Limb (tissue), 2 donors: Measurements from ENCODE around the gene DNAJA2.
A peak's percentile ranks its signal among the peaks of the same experiment; 100 is the strongest.
"Not testable (repeated sequence)": the region's sequence is repeated elsewhere in the genome, so short reads cannot be mapped to it uniquely, and the experiment has no call there.

Source experiments
- DNase-seq, 2 donors: peaks; one replicate each; pipeline ENCODE4 v3.0.0-alpha.2; 2016; ENCODE audit errors: extremely low spot score in 2 of 2

The DNAJA2 gene

DNA sequence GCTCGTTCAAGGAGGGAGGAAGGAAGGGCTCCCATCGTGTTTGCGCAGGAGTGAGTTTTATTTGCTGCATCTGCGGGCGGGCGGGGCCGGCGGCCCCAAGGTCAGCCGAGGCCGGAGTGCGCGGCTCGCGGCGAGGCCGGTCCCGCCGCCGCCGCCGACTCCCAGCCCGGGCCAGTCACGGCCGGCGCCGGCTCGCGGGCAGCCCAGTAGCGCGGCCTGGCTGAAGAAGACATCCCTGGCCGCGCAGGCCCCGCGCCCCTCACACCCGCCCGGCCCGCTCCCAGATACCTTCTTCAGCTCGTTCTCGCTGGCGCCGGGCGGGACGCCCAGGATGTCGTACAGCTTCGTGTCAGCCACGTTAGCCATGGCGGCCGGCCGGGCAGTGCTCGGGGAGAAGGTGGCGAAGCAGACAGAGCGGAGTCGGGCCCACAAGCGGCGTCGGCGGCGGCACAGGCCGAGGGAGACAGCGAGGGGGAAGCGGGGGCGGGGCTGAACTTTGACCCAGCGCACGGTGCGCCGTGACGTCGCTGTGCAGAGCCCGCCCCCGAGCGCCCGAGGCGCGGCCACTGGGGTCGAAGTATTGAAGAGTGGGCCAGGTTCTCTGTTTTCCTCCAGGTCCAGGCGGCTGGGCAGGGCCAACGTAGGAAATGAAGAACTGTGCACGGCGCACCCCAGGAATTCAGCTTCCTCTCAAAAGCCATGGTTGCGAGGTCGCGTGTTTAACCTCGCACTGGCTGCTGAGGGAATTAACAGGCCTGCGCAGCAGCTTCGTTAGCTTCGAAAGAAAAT, at the start of gene DNAJA2:
DNAJA2 (minus strand) TSS at position 468 of the 789 bp plus-strand sequence; CDS start at position 366, 102 bp downstream.
- peak; percentile 92 to 96 for DNase-seq

DNA sequence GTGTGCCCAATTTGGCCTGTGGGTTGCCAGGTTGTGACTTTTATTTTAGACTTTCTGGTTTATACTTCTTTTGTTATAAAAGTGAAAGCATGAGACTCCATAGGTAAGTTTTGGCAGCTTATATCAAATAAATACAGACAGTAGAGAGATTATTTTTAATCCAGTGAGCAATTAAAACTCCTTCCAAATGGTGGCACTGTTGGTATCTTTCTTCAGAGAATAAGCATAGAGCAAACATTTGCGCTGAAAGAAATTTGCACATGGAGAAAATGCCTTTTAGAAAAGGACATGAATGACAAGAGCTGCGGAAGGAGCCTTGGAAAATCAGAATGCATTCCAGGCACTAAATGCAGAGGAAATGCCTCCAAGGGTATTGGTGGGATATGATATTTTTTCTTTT, 46.1 kb upstream of the DNAJA2 start:
- DNase-seq: no peak

DNA sequence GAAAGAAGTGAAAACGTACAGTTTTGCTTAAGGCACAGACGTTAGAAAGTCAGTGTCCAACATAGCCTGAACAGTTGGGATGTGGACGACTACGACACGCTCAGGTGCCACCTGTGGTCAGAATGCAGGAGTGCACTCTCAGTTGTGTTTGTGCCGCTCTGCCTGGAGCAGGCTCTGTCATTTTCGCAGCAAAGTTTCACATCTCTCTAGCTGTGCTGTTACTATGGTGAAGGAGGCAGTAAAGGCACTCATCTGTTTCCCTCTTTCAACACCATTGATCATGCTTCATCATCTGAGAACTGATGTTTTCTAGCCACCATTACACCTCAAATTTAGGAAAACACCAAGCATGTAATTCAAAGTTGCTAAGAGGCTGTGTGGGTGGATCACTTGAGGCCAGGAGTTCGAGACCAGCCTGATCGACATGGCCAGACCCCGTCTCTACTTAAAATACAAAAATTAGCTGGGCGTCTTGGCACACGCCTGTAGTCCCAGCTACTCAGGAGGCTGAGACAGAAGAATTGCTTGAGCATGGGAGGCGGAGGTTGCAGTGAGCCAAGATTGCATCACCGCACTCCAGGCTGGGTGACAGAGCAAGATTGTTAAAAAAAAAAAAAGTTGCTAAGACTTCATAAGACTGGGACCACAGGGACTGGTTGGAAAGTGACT, 44.9 kb upstream of the DNAJA2 start:
- no peak for DNase-seq

DNA sequence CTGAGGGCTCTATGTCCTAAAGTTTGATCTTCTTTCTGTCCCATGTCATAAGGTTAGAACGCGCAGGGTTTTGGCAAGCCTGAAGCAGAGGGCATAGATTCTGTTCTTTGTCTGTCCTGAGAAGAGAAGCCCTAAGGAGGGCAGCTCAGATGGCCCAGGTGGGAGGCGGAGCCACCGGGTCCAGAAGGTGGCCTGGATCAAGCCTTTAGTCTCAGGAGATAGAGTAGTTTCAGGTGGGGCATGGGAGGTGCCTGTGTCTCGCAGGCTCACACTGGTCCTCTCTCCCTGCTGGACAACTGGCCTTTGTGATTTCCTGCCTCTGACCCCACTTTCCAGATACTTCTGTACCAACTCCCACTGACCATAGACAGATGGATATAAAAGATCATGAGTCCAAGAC, 44.2 kb upstream of the DNAJA2 start:
- no peak for DNase-seq

- no peak for DNase-seq
Measured at GRCh38 chr16:47016700-47017133, 43.2 kb upstream of the DNAJA2 start.

DNA sequence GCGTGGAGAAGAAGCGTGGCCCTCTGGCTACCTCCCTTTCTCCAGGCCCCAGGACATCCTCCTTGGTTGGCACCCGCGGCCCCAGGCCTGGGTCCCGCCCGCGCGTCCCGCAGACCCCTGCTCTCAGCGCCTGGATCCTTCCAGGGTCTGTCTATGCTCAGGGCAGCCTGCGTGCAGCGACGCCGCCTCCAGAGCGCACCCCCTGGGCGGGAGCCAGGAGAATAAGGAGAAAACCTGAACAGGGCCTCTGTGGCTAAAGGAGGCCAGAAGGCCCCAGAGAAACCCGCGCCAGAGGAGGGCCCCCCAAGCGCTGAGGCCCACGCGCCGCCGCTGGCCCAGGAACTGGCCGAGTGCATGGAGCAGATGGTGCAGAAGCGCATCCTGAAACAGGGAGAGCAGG, 40.4 kb upstream of the DNAJA2 start:
- DNase-seq: no peak

DNA sequence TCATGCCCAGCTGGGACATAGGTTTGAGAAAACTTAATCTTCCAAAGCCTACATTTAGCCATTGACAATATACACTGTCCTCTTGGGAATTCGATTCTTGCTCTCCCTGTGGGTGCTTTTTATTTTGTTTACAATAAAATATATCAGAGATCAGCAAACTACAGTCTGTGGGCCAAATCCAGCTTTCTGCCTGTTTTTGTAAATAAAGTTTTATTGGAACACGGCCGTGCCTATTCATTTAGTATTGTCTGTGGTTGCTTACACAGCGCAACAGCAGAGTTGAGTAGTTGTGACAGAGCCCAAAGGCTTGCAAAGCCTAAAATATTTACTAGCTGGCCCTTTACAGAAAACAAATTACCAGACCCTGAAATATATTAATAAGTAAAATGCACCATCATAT, 39.7 kb upstream of the DNAJA2 start:
- no peak for DNase-seq

DNA sequence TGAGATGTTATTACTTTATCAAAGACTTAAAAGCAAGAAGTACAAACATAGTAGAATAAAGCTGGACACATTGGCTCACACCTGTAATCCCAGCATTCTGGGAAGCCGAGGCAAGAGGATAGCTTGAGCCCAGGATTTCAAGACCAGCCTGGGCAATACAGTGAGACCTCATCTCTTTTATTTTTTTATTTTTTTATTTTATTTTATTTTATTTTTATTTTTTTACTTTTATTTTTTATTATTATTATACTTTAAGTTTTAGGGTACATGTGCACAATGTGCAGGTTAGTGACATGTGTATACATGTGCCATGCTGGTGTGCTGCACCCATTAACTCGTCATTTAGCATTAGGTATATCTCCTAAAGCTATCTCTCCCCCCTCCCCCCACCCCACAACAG, 37.3 kb upstream of the DNAJA2 start:
- not testable (repeated sequence) for DNase-seq

GRCh38 chr16:47008612-47009011, 35.1 kb upstream of the DNAJA2 start:
- DNase-seq: no peak

DNA sequence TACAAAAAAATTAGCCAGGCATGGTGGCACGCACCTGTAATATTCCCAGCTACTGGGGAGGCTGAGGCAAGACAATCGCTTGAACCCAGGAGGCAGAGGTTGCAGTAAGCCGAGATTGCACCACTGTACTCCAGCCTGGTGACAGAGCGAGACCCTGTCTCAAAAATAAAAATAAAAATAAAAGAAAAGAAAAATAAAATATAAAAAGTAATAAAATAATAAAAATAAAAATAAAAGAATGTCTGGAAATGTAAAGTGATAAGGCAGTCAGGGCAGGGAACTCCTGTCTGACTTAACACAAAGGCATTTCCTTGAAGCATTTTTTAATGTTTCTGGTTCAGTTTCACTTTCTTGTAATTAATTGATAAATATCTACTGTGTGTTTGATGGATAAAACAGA, 34.7 kb upstream of the DNAJA2 start:
- no peak for DNase-seq

DNA sequence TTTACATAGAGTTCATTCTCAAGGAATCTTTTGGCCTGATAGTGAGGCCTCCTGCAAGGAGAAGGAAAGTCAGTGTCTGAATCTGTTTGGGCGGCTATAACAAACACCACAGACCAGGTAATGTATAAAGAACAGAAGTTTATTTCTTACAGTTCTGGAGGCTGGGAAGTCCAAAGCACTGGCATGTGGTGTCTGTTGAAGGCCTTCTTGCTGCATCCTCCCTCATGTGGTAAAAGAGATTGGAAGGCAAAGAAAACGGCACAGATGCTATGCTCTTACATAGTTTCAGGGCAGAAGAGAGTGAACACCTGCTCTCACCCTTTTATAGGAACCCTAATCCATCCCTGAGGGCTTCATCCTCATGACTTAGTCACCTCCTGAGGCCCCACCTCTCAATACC, 31.2 kb upstream of the DNAJA2 start:
- no peak for DNase-seq

GRCh38 chr16:47000066-47000465, 26.6 kb upstream of the DNAJA2 start:
- DNase-seq: not testable (repeated sequence)

- DNase-seq: no peak
Measured at GRCh38 chr16:46997844-46998243, 24.4 kb upstream of the DNAJA2 start.

DNA sequence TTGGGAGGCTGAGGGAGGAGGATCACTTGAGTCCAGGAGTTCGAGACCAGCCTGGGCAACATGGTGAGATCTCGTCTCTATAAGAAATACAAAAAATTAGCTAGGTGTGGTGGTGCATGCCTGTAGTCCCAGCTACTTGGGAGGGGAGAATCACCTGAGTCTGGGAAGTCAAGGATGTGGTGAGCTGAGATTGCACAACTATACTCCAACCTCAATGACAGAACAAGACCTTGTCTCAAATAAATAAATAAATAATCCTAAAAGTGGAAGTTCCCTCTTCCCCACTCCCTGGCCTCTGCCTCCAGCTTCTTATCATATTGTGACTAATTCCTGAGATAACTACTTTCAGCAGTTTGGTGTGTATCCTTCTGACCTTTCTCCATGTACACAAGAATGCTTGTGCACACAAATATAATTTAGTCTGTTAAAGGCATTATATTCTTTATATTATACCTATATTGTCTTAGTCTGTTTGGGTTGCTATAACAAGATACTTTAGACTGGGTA, 23.5 kb upstream of the DNAJA2 start:
- DNase-seq: no peak

DNA sequence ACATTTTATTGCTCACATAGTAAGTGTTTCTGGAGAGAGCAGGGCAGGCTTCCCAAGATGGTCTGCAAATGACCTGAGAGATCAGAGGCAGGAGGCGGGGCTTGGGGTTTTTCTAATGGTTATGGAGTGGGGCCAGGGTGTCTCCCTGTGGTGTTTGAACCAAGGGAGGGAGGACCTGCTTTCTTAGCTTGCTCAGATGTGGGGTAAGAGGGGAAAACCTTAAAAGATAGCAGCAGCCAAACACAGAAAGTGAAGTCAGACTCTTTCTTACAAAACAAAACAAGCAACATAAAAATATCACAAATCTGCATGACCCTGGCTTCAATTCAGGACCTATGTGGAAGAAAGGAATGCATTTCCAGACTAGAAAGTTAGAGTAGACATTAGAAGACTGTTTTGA, 22.9 kb upstream of the DNAJA2 start:
- DNase-seq: no peak

- no peak for DNase-seq
Measured at GRCh38 chr16:46991729-46992704, 18.5 kb upstream of the DNAJA2 start.

GRCh38 chr16:46986896-46987295, 13.4 kb upstream of the DNAJA2 start:
- no peak for DNase-seq

DNA sequence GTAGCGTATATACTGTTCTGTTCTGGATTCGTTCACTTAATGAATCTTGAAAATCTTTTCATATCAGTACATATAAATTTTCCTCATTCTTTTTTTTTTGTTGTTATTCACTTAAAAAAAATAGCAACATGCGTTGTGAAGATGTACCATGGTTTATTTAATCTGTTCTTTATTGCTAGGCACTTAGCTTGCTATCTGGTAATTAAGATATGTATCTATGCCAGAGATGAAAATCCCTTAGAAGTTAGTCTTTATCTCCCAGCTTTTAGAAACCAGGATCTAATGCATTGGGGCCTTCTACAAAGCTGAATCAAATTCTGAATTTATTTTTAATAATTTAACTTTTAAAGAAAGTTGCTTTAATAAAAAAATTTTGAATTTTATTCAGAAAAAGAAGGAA, 13.0 kb upstream of the DNAJA2 start:
- no peak for DNase-seq

DNA sequence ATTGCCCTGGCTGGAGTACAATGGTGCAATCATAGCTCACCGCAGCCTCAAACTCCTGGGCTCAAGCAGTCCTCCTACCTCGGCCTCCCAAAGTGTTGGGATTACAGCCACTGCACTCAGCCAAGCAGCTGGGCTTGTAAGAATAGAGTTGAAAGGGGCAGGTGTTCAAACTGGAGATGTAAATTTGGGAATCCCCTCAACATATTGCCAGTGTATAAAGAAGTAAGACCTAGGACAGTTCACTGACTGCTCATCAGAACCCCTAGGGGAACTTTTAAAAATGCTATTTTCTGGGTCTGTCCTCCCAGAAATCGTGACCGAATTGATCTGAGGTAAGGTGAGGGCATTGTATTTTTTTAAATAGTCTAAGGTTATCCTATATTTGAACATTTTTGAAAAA, 8.9 kb upstream of the DNAJA2 start:
- no peak for DNase-seq

DNA sequence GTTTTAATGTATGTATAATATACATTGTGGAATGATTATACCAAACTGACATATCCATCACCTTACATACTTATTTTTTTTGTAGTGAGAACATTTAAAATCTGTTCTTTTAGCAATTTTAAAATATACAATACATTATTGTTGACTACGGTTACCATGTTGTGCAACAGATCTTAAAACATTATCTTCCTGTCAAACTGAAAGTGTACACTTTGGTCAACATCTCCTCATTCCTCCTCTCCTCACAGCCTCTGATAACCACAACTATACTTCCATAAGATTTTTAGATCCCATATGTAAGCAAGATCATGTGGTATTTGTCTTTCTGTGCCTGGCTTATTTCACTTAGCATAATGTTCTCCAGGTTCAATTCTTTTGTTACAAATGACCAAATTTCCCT, 7.5 kb upstream of the DNAJA2 start:
- no peak for DNase-seq

DNA sequence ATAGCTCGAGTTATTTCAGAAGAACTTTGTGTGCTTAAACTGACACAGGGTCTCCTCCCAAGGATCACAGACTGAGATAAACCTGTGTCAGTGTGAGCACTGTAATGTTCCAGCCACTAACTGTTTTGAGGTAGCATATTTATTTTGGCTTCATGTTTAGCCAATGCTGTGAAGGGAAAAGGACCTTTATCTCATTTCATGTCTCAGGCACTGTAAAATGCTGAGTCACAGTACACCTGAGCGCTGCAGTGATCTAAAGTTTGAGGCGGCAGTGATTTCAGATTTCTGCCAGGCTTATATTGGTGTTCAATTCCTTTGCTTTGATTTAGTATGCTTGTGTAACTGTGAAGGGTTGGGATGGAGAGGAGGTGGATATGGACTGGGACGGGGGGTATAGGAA, 3.1 kb upstream of the DNAJA2 start:
- DNase-seq: no peak
